ENCODE results near the gene ARHGEF4.

ARHGEF4 gene

GRCh38 chr2:130819608-130820278, 17.0 kb upstream of the ARHGEF4 start:
- Histone ChIP-seq H3K4me1 (ENCODE audit: insufficient read depth, low read length) (peaks cover 21% of the 10 kb centered on the region), H3K4me3 (ENCODE audit: low read length) (no peak overlapping the region), H3K27ac (ENCODE audit: low read depth, low read length) (peak overlapping the region; percentile 54), H3K9me3 (ENCODE audit: insufficient read depth, low read depth, low read length) (no peaks in the 10 kb centered on the region), H3K36me3 (ENCODE audit: insufficient read depth, low read length) (no peaks in the 10 kb centered on the region), H3K9ac (ENCODE audit: low read depth, low read length) (no peak overlapping the region), H3K27me3 (ENCODE audit: insufficient read depth, low read length) (no peaks in the 10 kb centered on the region)
- 40% methylated on average over 12 of the region's 12 CpGs for WGBS

DNA sequence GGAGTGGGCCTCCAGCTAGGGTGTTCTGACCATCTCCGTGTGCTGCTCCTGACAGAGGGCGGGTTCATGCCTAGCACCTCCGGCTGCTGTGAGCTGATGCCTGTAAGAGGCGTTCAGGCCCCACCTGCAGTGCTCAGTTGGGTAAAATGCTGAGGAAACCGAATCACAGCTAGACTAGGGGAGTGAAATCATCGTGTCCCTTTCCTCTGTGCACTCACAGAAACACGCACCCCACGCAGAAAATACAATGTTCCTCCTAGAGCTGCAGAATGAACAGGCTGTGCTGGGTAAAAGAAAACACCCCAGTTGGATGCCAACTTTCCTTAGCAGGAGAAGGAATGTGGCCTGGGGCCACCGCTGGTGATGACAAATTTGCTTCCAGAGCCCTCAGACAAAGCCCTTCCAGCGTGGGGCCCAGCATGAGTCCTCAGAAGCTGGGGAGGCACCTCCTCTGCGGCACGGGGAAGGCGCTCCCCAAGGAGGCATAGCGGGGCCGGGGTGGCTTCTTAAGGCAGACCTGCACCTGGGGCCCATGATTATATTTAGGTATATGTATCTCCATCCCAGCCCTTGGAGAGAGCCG, 16.3 kb upstream of the ARHGEF4 start:
- WGBS = 44% methylated on average over 16 of the region's 16 CpGs
- H3K27ac ChIP-seq (ENCODE audit: low read depth, low read length) = peak overlapping the region; percentile 54
- no peak overlapping the region for H3K9ac ChIP-seq (ENCODE audit: low read depth, low read length)
- no peaks in the 10 kb centered on the region for H3K27me3 ChIP-seq (ENCODE audit: insufficient read depth, low read length)
- no peak overlapping the region for H3K4me3 ChIP-seq (ENCODE audit: low read length)
- no peaks in the 10 kb centered on the region for H3K36me3 ChIP-seq (ENCODE audit: insufficient read depth, low read length)
- no peaks in the 10 kb centered on the region for H3K9me3 ChIP-seq (ENCODE audit: insufficient read depth, low read depth, low read length)
- H3K4me1 ChIP-seq (ENCODE audit: insufficient read depth, low read length) = peaks cover 21% of the 10 kb centered on the region

DNA sequence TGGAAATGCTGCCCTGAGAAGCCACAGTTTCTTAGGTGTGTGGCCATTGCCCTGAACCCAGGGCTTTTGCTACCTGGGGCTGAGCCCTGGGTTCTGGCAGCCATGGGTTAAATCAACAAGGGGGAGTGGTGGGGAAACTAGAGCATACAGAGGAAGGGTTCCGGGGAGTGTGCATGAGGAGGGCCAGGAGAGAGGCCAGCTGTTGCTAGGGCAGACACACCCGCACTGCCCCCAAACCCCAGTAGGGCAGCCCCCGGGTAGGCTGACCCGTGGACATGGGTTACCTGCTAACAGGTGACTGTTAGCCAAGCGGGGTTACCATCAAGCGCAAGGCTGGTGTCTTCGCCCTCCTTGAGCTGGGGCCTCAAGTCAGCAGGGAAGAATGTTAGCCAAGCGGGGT, 14.8 kb upstream of the ARHGEF4 start:
- Histone ChIP-seq H3K4me1 (ENCODE audit: insufficient read depth, low read length) (peaks cover 24% of the 10 kb centered on the region), H3K9ac (ENCODE audit: low read depth, low read length) (no peak overlapping the region), H3K27me3 (ENCODE audit: insufficient read depth, low read length) (no peaks in the 10 kb centered on the region), H3K9me3 (ENCODE audit: insufficient read depth, low read depth, low read length) (no peaks in the 10 kb centered on the region), H3K36me3 (ENCODE audit: insufficient read depth, low read length) (no peaks in the 10 kb centered on the region), H3K27ac (ENCODE audit: low read depth, low read length) (no peak overlapping the region), H3K4me3 (ENCODE audit: low read length) (no peak overlapping the region)
- WGBS = 84% methylated on average over 7 of the region's 8 CpGs

DNA sequence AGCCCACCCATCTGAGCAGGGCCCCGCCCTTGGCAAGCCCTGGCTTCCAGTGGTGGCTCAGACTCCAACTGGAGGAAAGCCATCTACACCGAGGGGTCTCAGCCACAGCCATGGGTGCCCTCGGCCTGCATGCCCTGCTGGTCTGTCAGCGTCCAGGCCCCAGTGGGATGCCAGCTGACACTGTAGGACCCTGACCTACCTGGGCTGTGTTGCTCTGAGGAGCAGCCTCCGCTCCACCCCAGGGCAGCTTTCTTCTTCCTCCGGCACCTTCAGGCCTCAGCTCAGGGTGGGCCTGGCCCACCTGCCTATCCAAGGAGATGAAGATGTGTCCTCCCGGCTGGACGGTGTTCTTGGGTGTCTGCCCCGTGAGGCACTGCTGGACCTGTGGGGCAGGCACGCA, 13.9 kb upstream of the ARHGEF4 start:
- Histone ChIP-seq H3K27ac (ENCODE audit: low read depth, low read length) (no peak overlapping the region), H3K9me3 (ENCODE audit: insufficient read depth, low read depth, low read length) (no peaks in the 10 kb centered on the region)
- WGBS = 94% methylated on average over 10 of the region's 10 CpGs

GRCh38 chr2:130823171-130823885, 13.4 kb upstream of the ARHGEF4 start:
- H3K36me3 ChIP-seq (ENCODE audit: insufficient read depth, low read length) = no peaks in the 10 kb centered on the region
- H3K4me3 ChIP-seq (ENCODE audit: low read length) = no peak overlapping the region
- no peak overlapping the region for H3K9ac ChIP-seq (ENCODE audit: low read depth, low read length)
- WGBS = 93% methylated on average over 10 of the region's 10 CpGs
- peaks cover 35% of the 10 kb centered on the region for H3K4me1 ChIP-seq (ENCODE audit: insufficient read depth, low read length)
- no peaks in the 10 kb centered on the region for H3K27me3 ChIP-seq (ENCODE audit: insufficient read depth, low read length)
- no peaks in the 10 kb centered on the region for H3K9me3 ChIP-seq (ENCODE audit: insufficient read depth, low read depth, low read length)
- no peak overlapping the region for H3K27ac ChIP-seq (ENCODE audit: low read depth, low read length)

More for the DNA sequence above, 13.9 kb upstream of the ARHGEF4 start:
- H3K4me3 ChIP-seq (ENCODE audit: low read length) = no peak overlapping the region
- no peaks in the 10 kb centered on the region for H3K36me3 ChIP-seq (ENCODE audit: insufficient read depth, low read length)
- peaks cover 33% of the 10 kb centered on the region for H3K4me1 ChIP-seq (ENCODE audit: insufficient read depth, low read length)
- no peak overlapping the region for H3K9ac ChIP-seq (ENCODE audit: low read depth, low read length)
- H3K27me3 ChIP-seq (ENCODE audit: insufficient read depth, low read length) = no peaks in the 10 kb centered on the region

DNA sequence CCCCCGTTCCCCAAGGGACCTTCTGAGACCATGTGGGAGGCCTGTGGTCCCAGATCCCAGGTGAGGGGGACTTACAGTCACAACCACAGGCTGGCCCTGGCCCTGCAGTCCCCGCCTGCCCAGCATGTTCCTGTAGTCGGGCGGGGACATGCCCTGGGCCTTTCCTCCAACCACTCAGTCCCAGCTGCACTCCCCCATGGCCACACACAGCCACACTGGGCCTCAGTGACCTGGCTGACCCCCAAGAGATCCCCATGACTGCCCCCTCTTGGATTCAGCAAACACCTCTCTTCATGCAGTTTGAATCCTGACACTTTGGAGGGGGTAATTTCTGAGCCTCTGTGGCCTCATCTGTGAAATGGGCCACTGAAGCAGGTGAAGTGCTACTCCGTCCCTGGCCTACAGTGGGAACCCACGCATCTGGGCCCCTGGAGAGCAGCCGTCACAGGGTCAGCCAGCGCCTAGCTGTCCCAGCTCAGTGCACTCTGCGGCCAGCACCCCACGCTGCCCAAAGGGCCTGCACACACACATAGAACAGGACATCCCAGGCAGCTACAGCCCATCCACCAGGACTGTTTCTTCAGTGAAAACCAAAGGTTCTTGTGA, 12.7 kb upstream of the ARHGEF4 start:
- Histone ChIP-seq H3K4me3 (ENCODE audit: low read length) (no peak overlapping the region), H3K36me3 (ENCODE audit: insufficient read depth, low read length) (no peaks in the 10 kb centered on the region), H3K27me3 (ENCODE audit: insufficient read depth, low read length) (no peaks in the 10 kb centered on the region), H3K27ac (ENCODE audit: low read depth, low read length) (peak overlapping the region; percentile 43; the same call in 1 of the 2 replicates), H3K4me1 (ENCODE audit: insufficient read depth, low read length) (peaks cover 41% of the 10 kb centered on the region), H3K9ac (ENCODE audit: low read depth, low read length) (0 out of 2 replicates have a peak overlapping the region, but pooled peaks have one; percentile 11), H3K9me3 (ENCODE audit: insufficient read depth, low read depth, low read length) (no peaks in the 10 kb centered on the region)
- 84% methylated on average over 10 of the region's 10 CpGs for WGBS

DNA sequence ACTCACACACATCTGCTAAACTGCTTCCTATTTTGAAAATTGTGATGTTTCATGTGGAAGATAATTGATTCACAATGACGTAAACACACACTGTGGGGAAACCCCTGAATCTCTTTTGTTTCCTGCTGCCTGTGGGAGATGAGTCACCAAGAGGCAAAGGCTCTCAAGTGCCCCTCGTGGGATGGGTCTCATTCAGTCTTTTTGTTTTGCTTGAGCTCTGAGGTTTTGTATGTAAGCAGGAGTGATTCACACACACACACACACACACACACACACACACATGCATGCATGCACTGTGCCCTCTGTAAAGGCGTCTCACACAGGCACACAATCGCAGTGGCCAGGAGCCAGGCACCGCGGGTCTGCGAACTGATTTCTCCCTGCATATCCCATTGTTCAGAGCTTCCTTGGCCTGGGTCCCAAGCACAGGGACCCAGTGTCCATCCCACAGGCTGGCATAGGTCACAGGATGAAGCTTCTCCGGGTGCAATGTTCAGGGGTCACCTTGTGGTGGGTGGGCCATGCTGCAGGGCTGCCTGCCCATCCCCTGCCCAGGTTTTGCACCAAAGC, 12.1 kb upstream of the ARHGEF4 start:
- no peaks in the 10 kb centered on the region for H3K9me3 ChIP-seq (ENCODE audit: insufficient read depth, low read depth, low read length)
- 72% methylated on average over 8 of the region's 8 CpGs for WGBS
- H3K4me1 ChIP-seq (ENCODE audit: insufficient read depth, low read length) = peaks cover 40% of the 10 kb centered on the region
- no peak overlapping the region for H3K4me3 ChIP-seq (ENCODE audit: low read length)
- H3K27me3 ChIP-seq (ENCODE audit: insufficient read depth, low read length) = no peaks in the 10 kb centered on the region
- no peaks in the 10 kb centered on the region for H3K36me3 ChIP-seq (ENCODE audit: insufficient read depth, low read length)
- H3K27ac ChIP-seq (ENCODE audit: low read depth, low read length) = peak overlapping the region; percentile 43
- peak overlapping the region; percentile 11; the same call in 1 of the 2 replicates for H3K9ac ChIP-seq (ENCODE audit: low read depth, low read length)

GRCh38 chr2:130825231-130825965, 11.3 kb upstream of the ARHGEF4 start:
- Histone ChIP-seq H3K27ac (ENCODE audit: low read depth, low read length) (0 out of 2 replicates have a peak overlapping the region, but pooled peaks have one; percentile 42), H3K9me3 (ENCODE audit: insufficient read depth, low read depth, low read length) (no peaks in the 10 kb centered on the region), H3K27me3 (ENCODE audit: insufficient read depth, low read length) (no peaks in the 10 kb centered on the region), H3K9ac (ENCODE audit: low read depth, low read length) (no peak overlapping the region; the same call in 1 of the 2 replicates), H3K4me3 (ENCODE audit: low read length) (no peak overlapping the region), H3K36me3 (ENCODE audit: insufficient read depth, low read length) (no peaks in the 10 kb centered on the region), H3K4me1 (ENCODE audit: insufficient read depth, low read length) (peaks cover 32% of the 10 kb centered on the region)
- 87% methylated on average over 16 of the region's 16 CpGs for WGBS

- no peaks in the 10 kb centered on the region for H3K9me3 ChIP-seq (ENCODE audit: insufficient read depth, low read depth, low read length)
- H3K36me3 ChIP-seq (ENCODE audit: insufficient read depth, low read length) = no peaks in the 10 kb centered on the region
- no peak overlapping the region for H3K9ac ChIP-seq (ENCODE audit: low read depth, low read length)
- H3K27me3 ChIP-seq (ENCODE audit: insufficient read depth, low read length) = no peaks in the 10 kb centered on the region
- H3K4me1 ChIP-seq (ENCODE audit: insufficient read depth, low read length) = peaks cover 27% of the 10 kb centered on the region
- H3K4me3 ChIP-seq (ENCODE audit: low read length) = no peak overlapping the region
- WGBS = 93% methylated on average over 13 of the region's 13 CpGs
- no peak overlapping the region for H3K27ac ChIP-seq (ENCODE audit: low read depth, low read length)
Measured at GRCh38 chr2:130825966-130826253, 10.8 kb upstream of the ARHGEF4 start.

- H3K27me3 ChIP-seq (ENCODE audit: insufficient read depth, low read length) = no peaks in the 10 kb centered on the region
- H3K4me1 ChIP-seq (ENCODE audit: insufficient read depth, low read length) = peaks cover 26% of the 10 kb centered on the region
- H3K4me3 ChIP-seq (ENCODE audit: low read length) = no peak overlapping the region
- H3K9ac ChIP-seq (ENCODE audit: low read depth, low read length) = no peak overlapping the region
- WGBS = 80% methylated on average over 12 of the region's 12 CpGs
- no peaks in the 10 kb centered on the region for H3K9me3 ChIP-seq (ENCODE audit: insufficient read depth, low read depth, low read length)
- H3K36me3 ChIP-seq (ENCODE audit: insufficient read depth, low read length) = no peaks in the 10 kb centered on the region
- H3K27ac ChIP-seq (ENCODE audit: low read depth, low read length) = no peak overlapping the region
Measured at GRCh38 chr2:130826419-130826818, 10.3 kb upstream of the ARHGEF4 start.

Data from HUES64 (cell line).